H1 (cell line): ENCODE data around the gene MRPL28.

Experiments
- BRCA1 ChIP-seq: IDR thresholded peaks from 2 replicates; pipeline ENCODE4 v1.6.1; 2012; ENCODE audit warnings: low read depth, low read length, improper control_type of control experiment
- EZH2 ChIP-seq: fragments of 200-600 bp; sonication (generic); IDR thresholded peaks from 2 replicates; pipeline ENCODE4 v1.7.1; 2012; ENCODE audit warnings: low read depth, mild to moderate bottlenecking, moderate library complexity, low read length, inconsistent platforms; ENCODE audit not compliant: severe bottlenecking
- HDAC6 ChIP-seq: IDR thresholded peaks from one replicate; pipeline ENCODE4 v1.7.1; 2012; ENCODE audit warnings: low read depth, mild to moderate bottlenecking, inconsistent platforms, low read length, moderate library complexity
- POLR2A ChIP-seq, 2 experiments: IDR thresholded peaks; 1 replicate in 1 of 2; 2 replicates in 1 of 2; pipeline ENCODE4 v1.6.1; 2011; ENCODE audit warnings: low read depth in 2 of 2, low read length in 2 of 2, mild to moderate bottlenecking in 2 of 2; ENCODE audit errors: control extremely low read depth in 1 of 2
- POLR2AphosphoS5 ChIP-seq: IDR thresholded peaks from 2 replicates; pipeline ENCODE4 v1.6.1; 2011; ENCODE audit warnings: low read depth, low read length
- POU5F1 ChIP-seq: IDR thresholded peaks from 2 replicates; pipeline ENCODE4 v1.6.1; 2011; ENCODE audit warnings: low read depth, mild to moderate bottlenecking, low read length, moderate library complexity
- SAP30 ChIP-seq: fragments of 300-600 bp; sonication (generic); IDR thresholded peaks from 2 replicates; pipeline ENCODE4 v1.7.1; 2012; ENCODE audit warnings: low read length, moderate library complexity, mild to moderate bottlenecking, inconsistent platforms; ENCODE audit not compliant: insufficient read depth, insufficient replicate concordance
- SIX5 ChIP-seq: IDR thresholded peaks from 2 replicates; pipeline ENCODE4 v1.6.1; 2011; ENCODE audit warnings: mild to moderate bottlenecking, low read depth, low read length
- TBP ChIP-seq: IDR thresholded peaks from 2 replicates; pipeline ENCODE4 v1.6.1; 2011; ENCODE audit warnings: low read depth, low read length, improper control_type of control experiment
- TF ChIP-seq, protein P1 (sequence below), 3 experiments: IDR thresholded peaks; 1 replicate in 2 of 3; 2 replicates in 1 of 3; pipeline versions ENCODE4 v1.5.1 to v1.6.1; 2011; ENCODE audit warnings: low read length in 3 of 3, mild to moderate bottlenecking in 3 of 3, inconsistent platforms in 2 of 3, low read depth in 1 of 3, moderate library complexity in 1 of 3; ENCODE audit not compliant: insufficient read depth in 1 of 3; ENCODE audit errors: control extremely low read depth in 1 of 3

- TF ChIP-seq POLR2A (IDR thresholded peaks at IDR 0.05; ENCODE audit: control extremely low read depth in 1 of 2, low read depth in 2 of 2, low read length in 2 of 2) = no peak
- TF ChIP-seq SIX5 = no peak
- no peak for TF ChIP-seq TBP
- no peak for TF ChIP-seq EZH2
- no peak for TF ChIP-seq HDAC6
- no peak for TF ChIP-seq SAP30
- TF ChIP-seq, protein P1, sequence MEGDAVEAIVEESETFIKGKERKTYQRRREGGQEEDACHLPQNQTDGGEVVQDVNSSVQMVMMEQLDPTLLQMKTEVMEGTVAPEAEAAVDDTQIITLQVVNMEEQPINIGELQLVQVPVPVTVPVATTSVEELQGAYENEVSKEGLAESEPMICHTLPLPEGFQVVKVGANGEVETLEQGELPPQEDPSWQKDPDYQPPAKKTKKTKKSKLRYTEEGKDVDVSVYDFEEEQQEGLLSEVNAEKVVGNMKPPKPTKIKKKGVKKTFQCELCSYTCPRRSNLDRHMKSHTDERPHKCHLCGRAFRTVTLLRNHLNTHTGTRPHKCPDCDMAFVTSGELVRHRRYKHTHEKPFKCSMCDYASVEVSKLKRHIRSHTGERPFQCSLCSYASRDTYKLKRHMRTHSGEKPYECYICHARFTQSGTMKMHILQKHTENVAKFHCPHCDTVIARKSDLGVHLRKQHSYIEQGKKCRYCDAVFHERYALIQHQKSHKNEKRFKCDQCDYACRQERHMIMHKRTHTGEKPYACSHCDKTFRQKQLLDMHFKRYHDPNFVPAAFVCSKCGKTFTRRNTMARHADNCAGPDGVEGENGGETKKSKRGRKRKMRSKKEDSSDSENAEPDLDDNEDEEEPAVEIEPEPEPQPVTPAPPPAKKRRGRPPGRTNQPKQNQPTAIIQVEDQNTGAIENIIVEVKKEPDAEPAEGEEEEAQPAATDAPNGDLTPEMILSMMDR (IDR thresholded peaks at IDR 0.05; ENCODE audit: control extremely low read depth in 1 of 3, insufficient read depth in 1 of 3, low read depth in 1 of 3, low read length in 3 of 3) = no peak
- TF ChIP-seq POU5F1 = no peak
- no peak for TF ChIP-seq POLR2AphosphoS5
- TF ChIP-seq BRCA1 = no peak
Observed at GRCh38 chr16:370979-371514, 709 bp upstream of the MRPL28 start.
